Hepatocyte (in vitro differentiated cells): ENCODE data around the gene CTH.

Source experiments
- CTCF ChIP-seq: fragments of 200-600 bp; sonication (generic); IDR thresholded peaks from 2 replicates; pipeline ENCODE4 v1.5.1; 2016; ENCODE audit warnings: antibody characterized with exemption, mild to moderate bottlenecking; ENCODE audit not compliant: poor library complexity
- EZH2 ChIP-seq: fragments of 200-600 bp; sonication (generic); IDR thresholded peaks from 2 replicates; pipeline ENCODE4 v1.6.1; 2016; ENCODE audit warnings: antibody characterized with exemption, mild to moderate bottlenecking, borderline replicate concordance
- EZH2phosphoT487 ChIP-seq: fragments of 200-600 bp; sonication (generic); IDR thresholded peaks from one replicate; pipeline ENCODE4 v1.6.1; 2018; ENCODE audit warnings: antibody characterized with exemption, mild to moderate bottlenecking, low read depth, moderate library complexity; ENCODE audit not compliant: unreplicated experiment, severe bottlenecking

GRCh38 chr1:70467531-70467930 lies 56.5 kb downstream of the CTH start:
- TF ChIP-seq CTCF, result no peak
- TF ChIP-seq EZH2, result no peak
- no peak for TF ChIP-seq EZH2phosphoT487
